Glomerular endothelial cell (primary cell): ENCODE results near the gene SEMA4G. TPM values are rescaled to one million over a fixed set of nuclear protein-coding genes. Genes with fewer than 3 reads are reported as not detected.

Experiments
- DNase-seq: peaks from one replicate; pipeline ENCODE4 v3.0.0-alpha.2; 2011; ENCODE audit warnings: low read depth, low spot score; ENCODE audit errors: extremely low read depth
- total RNA-seq: library from RNA; depleted of rRNA; stranded (reverse); fragments of >200 nt; gene quantifications from 2 replicates; pipeline ENCODE4 v1.2.3, GENCODE V29; 2015

The SEMA4G gene, protein sequence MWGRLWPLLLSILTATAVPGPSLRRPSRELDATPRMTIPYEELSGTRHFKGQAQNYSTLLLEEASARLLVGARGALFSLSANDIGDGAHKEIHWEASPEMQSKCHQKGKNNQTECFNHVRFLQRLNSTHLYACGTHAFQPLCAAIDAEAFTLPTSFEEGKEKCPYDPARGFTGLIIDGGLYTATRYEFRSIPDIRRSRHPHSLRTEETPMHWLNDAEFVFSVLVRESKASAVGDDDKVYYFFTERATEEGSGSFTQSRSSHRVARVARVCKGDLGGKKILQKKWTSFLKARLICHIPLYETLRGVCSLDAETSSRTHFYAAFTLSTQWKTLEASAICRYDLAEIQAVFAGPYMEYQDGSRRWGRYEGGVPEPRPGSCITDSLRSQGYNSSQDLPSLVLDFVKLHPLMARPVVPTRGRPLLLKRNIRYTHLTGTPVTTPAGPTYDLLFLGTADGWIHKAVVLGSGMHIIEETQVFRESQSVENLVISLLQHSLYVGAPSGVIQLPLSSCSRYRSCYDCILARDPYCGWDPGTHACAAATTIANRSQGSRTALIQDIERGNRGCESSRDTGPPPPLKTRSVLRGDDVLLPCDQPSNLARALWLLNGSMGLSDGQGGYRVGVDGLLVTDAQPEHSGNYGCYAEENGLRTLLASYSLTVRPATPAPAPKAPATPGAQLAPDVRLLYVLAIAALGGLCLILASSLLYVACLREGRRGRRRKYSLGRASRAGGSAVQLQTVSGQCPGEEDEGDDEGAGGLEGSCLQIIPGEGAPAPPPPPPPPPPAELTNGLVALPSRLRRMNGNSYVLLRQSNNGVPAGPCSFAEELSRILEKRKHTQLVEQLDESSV
- total RNA-seq: 6.9 and 10.0 TPM in 2 replicates

DNA sequence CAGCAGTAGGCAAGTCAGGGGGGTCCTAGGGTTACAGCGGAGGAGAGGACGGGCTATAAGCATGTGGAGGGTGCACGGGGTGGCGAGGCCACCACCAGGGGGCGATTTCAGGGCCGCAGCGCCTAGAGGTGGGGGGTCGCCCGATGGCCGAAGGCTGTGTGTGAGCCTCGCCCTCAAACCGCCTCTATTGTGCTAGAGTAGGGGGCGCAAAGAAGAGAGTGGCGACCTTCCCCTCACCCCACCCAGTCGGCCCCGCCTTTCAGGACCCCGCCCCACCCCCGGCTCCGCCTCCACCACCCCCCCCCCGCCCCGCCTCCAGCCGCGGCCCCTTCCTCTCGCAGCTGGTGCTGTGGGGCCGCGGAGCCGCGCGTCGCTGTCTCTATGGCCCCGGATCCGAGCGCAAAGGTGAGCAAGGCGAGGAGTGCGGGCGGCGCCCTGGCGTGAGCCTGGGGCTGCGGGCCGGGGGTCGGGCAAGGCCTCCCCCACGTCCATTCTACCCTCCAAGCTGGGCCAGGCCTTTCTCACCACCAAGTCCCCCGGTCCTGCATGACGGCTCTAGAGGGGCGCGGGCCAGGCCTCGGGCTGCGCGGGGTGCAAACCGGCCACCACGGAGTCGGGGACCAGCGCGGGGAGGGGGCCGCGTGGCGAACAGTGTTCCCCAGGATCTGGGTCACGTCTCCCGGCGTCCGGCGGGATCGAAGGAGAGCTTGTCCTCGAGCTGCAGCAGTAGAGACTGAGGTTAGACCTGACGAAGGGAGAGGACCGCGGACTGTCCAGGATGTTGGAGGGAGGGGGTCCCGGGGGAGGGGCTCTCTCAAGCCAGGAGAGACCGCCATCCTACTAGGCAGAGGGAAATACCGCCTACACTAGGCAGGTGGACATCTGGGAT lies at the start of gene SEMA4G:
Gene SEMA4G, plus strand, starts transcription at position 318 of the 889 bp plus-strand sequence. CDS start 3,409 bp downstream, outside the sequence.
- DNase-seq: no peak

DNA sequence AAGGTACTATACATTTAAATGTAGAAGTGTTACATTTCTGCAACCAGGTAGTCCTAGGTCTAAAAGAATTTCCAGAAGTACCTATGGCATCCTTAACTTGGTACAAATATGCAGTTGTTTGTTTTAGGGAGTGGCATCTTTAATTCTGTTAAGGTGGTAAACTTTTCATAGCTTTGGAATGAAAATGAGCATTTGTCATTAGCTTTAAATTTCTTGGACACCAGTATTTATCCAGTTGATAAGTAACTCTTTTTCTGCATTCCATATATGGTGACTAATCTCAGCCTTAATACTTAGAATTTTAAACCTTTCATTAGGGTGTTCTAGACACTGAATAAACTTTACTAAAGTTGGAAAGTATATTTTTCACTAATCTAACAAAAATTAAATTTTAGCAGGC lies 45.7 kb upstream of the SEMA4G start:
- no peak for DNase-seq

DNA sequence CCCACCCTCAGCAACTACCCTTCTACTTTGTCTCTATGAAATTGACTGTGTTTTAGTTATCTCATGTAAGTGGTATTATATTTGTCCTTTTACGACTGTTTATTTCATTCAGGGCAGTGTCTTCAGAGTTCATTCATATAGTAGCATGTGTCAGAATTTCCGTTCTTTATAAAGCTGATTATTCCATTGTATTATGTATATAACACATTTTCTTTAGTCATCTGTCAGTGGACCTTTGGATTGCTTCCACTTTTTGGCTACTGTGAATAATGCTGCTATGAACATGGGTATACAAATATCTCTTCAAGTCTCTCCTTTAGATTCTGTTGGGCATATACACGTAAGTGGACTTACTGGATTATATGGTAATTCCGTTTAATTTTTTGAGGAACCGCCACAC lies 42.0 kb upstream of the SEMA4G start:
- no peak for DNase-seq

DNA sequence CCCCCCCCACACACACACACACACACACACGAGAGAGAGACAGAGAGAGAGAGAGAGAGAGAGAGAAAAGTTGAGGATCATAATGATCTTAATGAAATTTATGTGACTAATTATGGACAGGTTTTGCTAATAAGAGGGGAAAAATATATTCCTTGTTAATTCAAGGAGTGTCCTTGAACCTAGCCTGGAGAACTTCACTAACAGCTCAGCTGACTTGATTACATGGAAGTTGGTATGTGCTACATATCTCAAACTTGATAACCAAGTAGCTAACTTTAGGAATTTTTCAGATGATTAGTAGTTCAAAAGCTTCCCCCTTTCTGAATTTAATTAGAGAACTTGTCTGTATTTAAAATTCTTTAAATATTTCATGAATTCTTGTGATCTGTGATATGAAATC lies 41.3 kb upstream of the SEMA4G start:
- DNase-seq: no peak

DNA sequence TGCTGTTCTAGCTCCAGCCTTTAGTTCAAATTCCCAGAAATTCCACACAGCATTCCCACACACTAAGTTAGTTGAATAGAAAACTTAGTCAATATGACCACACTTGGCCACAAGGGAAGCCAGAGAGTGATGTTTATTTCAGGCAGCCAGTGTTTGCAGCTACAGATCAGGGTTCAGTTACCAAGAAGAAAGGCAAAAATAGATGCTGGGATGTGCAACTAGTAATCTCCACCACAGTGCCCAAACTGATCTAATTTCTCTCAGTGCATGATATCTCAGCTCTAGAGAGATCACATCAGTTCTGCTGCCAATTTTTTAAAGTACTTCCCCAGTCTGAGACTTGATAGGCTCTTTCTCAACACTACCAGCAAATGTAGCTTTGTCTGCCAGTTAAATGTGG lies 38.9 kb upstream of the SEMA4G start:
- DNase-seq: no peak

DNA sequence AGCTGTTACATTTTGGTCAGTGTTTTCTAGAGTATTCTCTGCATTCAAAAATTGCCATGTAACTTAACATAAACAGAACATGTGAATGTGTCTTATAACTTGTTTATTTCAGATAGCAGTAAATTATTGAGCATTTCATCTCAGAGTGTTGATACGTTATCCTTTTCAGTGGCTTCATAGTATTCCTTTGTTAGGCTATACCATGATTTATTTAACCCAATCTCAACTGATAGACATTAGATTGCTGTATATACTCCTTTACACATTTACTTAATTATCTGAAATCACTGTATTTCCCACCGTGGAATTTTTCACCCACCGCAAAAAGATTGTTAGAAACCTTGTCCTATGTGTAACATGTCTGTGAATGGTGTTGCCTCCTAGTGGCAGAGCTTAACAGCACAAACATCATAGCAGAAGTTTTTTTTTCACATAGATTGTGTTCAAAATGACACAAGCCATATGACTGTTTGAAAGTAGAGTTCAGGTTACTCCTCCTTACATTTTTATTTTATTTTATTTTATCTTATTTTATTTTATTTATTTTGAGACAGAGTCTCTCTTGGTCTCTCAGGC lies 35.1 kb upstream of the SEMA4G start:
- no peak for DNase-seq

DNA sequence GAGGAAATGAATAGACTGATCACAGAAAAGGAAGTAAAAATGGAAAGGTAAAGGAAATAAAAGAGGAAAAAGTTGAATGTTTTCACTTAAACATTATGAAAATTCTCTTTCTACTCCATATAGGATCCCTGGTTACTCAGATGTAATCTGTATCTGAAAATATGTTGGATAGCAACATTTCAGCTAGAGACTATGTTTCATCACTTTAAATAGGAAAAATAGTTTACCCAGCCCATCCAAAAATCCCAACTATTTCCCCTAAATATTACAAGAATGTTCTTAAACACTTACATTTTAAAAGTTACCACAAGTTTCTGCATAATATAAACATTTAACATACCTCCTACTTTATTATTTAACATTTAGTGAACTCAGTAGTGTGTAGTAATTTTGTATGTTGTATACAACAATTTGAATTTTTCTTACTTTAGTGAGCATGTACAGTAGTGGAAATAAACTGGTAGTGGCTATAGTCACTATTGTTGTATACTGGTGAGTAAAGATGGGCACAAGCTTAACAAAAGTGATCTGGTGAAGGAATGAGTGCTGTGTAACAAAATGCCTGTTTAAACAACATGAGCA lies 29.4 kb upstream of the SEMA4G start:
- DNase-seq: no peak

DNA sequence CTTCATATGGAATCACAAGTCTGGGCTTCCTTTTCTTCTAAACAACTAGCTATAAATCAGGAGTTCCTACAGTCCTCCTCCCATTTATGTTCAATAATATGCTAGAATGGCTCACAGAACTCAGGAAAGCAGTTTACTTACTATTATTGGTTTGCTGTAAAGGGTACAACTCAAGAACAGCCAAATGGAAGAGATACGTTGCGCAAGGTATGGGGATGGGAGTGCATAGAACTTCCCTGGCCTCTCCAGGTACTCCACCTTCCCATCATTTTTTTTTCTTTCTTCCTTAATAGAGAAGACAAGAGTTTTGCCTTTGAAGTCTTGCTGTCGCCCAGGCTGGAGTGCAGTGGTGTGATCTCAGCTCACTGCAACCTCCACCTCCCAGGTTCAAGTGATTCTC lies 27.1 kb upstream of the SEMA4G start:
- DNase-seq: no peak

DNA sequence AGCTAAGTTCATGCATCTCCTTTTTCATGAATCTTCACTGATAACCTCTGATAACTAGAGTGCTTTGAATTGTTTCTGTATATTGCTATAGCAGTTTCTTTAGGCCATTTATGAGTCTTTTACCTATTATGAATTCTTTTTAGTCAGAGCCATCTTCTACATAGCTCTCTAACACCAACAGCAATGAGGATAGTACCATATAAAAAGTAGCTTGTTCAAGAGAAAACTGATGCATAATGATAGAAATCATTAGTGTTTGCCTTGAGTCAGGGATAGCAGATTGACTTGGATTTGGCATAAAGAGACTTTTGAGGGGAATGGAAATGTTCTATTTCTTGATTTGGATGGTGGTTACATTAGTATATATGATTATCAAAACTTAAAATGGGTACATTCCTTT lies 25.8 kb upstream of the SEMA4G start:
- DNase-seq: no peak

DNA sequence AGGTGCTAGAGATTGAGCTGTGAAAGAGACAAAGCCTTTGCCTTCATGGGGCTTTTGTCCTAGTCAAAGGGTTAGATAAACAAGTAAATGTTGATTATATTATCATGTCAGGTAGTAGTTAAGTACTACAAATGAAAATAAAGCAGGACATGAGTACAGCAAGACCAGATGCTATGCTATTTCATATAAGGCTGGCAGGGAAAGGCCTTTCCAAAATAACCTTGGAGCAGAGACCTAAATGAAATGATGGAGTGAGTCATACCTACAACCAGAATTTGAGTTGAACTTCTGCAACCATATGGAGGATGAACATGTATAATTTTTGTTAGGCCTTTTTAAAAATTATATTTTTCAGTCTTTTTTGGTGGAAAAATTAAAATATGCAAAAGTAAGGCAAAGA lies 23.6 kb upstream of the SEMA4G start:
- no peak for DNase-seq

DNA sequence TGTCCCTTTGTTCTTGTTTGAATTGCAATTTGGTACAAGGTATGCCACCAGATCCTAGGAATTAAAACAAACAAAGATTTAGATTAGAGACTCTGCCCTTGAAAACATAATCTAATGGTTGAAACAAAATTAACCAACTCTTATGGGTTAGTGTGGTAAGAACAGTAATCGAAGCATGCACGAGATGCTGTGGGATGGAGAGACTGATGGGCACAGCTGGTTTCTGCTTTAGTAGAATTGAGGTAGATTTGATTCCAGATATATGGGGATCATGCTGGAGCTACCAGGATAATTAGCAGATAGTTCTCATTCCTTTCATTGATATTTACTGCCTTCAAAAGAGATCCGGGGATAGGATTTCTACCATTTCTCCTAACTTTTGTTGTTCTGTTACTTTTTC lies 20.4 kb upstream of the SEMA4G start:
- DNase-seq: no peak

DNA sequence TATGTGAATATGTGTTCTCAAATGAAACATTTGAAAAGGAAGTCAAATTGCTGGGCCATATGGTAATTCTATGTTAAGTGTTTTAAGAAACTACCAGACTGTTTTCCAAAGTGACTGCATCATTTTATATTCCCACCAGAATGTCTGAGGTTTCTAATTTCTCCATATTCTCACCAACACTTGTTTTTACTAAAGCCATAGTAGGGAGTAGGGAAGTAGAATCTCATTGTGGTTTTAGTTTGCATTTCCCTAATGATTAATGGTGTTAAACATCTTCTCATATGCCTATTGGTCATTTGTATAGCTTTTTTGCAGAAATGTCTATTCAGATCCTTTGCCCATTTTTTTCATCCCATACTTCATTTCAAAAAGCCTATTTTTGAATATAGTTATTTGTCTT lies 9.1 kb upstream of the SEMA4G start:
- DNase-seq: no peak

DNA sequence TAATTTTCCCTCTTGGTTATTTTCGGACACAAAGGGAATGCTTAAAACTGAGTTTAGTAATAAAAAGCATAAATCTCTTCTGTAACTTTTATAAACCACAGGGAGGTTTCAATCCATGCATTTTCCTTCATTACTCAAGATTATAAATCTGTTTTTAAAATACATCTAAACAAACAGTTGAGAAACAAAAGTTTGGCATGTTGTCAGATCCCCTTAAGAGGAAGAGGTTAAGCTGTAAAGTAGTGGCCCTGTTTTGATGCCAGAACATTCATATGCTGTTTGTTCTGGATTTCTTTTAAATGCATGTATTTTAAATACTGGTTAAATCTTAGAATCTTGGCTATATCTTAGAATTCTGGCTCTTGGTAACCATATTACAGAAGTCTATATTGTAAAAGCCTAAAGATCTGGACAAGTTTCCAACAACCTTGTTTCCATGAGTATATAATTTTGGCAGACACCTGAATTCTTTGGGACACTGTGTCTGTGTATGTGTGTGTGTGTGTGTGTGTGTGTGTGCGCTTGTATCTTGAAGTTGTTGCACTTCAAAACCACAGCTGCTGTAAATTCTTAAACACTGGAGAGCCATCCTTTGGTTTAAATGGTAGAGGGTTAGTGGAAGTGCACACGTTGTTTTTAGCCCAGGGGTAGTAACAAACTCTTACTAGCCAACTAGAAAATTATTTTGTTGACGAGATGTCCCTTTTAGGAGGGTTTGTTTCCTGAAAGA lies 6.8 kb upstream of the SEMA4G start:
- no peak for DNase-seq

DNA sequence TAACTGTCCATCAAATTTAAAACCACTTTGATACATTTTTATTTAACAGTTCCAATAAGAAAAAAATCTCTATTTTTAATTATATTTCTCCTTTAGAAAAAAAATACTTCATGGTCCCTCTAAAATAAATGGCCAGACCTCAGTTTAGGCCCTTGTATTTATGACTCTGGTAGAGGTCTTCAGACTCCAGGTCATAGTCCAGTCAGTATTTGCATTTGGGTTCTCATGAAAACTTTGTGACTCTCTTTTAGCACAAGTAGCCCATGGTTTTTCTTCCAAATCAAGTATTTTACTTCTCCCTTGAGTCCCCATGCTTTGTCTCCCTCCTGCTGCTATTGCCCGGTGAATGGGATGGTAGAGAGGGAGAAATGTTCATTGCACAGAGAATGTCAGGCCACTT lies 5.5 kb upstream of the SEMA4G start:
- DNase-seq: no peak

DNA sequence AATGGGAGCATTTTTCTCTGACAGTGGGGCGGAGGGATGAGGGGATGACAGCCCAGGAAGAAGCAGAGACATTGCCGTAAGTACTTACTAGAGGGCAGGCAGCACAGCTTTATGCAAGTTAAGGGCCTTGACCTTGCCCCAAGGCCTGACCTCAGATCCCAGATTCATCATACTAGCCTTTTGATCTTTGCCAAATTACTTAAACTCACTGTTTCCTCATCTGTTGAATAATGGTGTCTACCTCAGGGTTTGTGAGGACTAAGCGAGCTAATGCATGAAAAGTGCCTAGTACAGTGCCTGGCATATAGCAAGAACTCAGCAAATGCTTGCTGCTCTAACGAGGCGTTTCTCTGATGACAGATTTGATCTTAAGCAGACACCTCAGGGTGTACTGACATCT lies 3.5 kb upstream of the SEMA4G start:
- DNase-seq: no peak

DNA sequence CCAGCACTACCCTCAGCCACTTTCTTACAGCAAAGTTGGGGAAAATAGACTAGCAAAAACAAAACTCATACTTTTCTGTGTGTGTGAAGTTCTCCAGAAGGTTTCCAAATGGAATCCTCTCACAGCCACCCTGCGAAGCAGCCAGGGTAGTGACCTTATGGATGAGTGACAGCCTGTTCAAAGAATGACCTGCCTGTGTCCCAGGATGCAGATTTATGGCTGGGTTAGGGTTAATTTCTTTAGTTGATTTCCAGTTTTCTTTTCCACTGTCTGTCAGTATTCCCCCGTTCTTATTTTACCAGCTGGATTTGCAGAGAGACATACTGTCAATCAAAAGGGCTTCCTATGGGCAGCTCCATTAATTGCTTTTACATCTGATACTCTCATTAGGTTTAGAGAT lies 2.4 kb upstream of the SEMA4G start:
- DNase-seq: no peak

DNA sequence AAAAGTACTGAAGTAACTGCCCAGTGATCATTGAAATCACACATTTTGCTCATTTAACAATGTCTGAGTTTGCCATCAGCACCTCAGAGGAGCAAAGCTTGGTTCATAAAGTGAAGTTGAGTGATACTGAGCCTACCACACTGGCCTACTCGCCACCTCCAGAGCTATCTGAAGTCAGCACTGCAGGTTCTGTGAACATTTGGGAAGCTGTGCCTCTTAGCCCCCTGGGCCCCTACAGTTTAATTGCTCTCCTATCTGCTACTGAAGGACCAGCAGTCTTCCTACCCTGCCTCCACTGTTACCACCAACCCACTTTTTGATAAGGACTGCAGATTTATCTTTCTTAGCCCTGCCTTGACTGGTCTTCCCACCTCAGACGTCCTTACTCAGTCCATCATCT lies 2.0 kb upstream of the SEMA4G start:
- no peak for DNase-seq

DNA sequence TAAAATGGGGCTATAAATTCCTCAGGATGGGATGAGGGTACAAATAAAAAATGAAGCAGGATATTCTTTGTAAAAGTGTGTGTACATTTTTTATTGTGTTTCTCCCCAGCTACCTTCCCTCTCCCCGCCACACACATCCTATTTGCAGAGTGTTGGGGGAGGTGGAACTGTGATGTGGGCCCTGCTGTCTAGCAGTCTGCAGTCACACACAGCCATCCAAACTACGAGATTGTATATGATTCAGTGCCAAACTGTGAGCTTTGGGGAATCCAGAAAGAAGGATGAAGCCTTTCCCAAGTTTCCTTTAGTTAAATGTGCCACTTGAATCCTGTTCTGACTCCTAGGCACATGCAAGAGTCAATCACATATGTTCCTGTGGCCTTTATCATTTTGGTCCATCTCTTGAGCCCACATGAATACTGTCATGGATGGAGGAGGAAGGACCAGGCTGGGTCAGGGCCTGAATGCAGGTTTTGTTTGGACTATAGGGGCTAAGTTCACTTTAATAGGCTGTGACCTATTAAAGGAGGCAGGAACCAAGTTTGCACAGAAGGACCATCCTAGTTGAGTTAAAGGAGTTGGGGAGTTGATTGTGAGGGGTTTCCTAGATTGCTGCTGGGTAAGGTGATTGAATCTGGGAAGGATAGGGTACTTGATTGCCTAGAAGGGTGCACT lies 1.1 kb upstream of the SEMA4G start:
- DNase-seq: no peak

DNA sequence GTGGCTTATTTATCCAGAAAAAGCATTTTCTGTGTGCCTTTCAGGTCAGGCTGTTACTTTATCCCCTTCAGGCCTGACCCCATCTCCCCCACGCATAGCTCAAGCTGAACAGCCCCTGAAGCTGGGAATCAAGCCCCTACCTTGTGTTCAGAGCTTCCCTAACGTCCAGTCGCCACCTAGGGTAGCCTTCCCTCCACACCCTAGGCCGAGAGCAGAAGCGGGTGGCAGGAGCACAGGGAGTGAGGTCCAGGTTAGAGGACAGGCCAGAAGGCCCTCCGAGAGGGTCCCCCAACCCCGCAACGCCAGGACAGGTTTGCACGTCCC lies 479 bp upstream of the SEMA4G start:
- DNase-seq: no peak
